ENCODE data around the gene HTT. TPM values are rescaled to one million over a fixed set of nuclear protein-coding genes. Genes with fewer than 3 reads are reported as not detected.

HTT gene
- total RNA-seq, 2 experiments from 2014 or later = 54.2 to 56.5 TPM

- Mint-ChIP-seq H3K4me3 (no peak overlapping the region), H3K27me3 (no peaks in the 10 kb centered on the region), H3K9me3 (no peaks in the 10 kb centered on the region), H3K27ac (no peak overlapping the region), H3K4me1 (ENCODE audit: low read depth) (no peaks in the 10 kb centered on the region), H3K36me3 (ENCODE audit: low read depth) (peaks cover 33% of the 10 kb centered on the region)
- DNase-seq (no peak), ATAC-seq (no peak)
- TF ChIP-seq, protein P1, sequence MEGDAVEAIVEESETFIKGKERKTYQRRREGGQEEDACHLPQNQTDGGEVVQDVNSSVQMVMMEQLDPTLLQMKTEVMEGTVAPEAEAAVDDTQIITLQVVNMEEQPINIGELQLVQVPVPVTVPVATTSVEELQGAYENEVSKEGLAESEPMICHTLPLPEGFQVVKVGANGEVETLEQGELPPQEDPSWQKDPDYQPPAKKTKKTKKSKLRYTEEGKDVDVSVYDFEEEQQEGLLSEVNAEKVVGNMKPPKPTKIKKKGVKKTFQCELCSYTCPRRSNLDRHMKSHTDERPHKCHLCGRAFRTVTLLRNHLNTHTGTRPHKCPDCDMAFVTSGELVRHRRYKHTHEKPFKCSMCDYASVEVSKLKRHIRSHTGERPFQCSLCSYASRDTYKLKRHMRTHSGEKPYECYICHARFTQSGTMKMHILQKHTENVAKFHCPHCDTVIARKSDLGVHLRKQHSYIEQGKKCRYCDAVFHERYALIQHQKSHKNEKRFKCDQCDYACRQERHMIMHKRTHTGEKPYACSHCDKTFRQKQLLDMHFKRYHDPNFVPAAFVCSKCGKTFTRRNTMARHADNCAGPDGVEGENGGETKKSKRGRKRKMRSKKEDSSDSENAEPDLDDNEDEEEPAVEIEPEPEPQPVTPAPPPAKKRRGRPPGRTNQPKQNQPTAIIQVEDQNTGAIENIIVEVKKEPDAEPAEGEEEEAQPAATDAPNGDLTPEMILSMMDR (IDR thresholded peaks at IDR 0.05) = no peak
- intact Hi-C loops (cut with micrococcal nuclease) = no loop called here
- POLR2A ChIA-PET = no interaction called here
- CTCF ChIA-PET = no interaction called here
These were observed 159.1 kb downstream of the HTT start for GRCh38 chr4:3233391-3234071.

- Mint-ChIP-seq H3K9me3 (no peaks in the 10 kb centered on the region), H3K27me3 (no peaks in the 10 kb centered on the region), H3K27ac (no peak overlapping the region), H3K4me3 (no peak overlapping the region), H3K36me3 (ENCODE audit: low read depth) (peaks cover 25% of the 10 kb centered on the region), H3K4me1 (ENCODE audit: low read depth) (no peaks in the 10 kb centered on the region)
- no peak for ATAC-seq
- no peak for DNase-seq
- intact Hi-C loops (cut with micrococcal nuclease) = no loop called here
- TF ChIP-seq, protein P1 (IDR thresholded peaks at IDR 0.05) = no peak
- POLR2A ChIA-PET = no interaction called here
- CTCF ChIA-PET = no interaction called here
These were observed 159.9 kb downstream of the HTT start for GRCh38 chr4:3234171-3235029.

- no peaks in the 10 kb centered on the region for H3K4me1 Mint-ChIP-seq (ENCODE audit: low read depth)
- no peaks in the 10 kb centered on the region for H3K9me3 Mint-ChIP-seq
- H3K4me3 Mint-ChIP-seq = no peak overlapping the region
- no peaks in the 10 kb centered on the region for H3K27me3 Mint-ChIP-seq
- TF ChIP-seq, protein P1 (IDR thresholded peaks at IDR 0.05) = no peak
- ChIA-PET POLR2A (no interaction called here), CTCF (no interaction called here)
- DNase-seq = no peak
- no peak for ATAC-seq
- no peak overlapping the region for H3K27ac Mint-ChIP-seq
- H3K36me3 Mint-ChIP-seq (ENCODE audit: low read depth) = peaks cover 21% of the 10 kb centered on the region
- intact Hi-C loops (cut with micrococcal nuclease) = no loop called here
These were observed 160.5 kb downstream of the HTT start for GRCh38 chr4:3235030-3235345.

DNA sequence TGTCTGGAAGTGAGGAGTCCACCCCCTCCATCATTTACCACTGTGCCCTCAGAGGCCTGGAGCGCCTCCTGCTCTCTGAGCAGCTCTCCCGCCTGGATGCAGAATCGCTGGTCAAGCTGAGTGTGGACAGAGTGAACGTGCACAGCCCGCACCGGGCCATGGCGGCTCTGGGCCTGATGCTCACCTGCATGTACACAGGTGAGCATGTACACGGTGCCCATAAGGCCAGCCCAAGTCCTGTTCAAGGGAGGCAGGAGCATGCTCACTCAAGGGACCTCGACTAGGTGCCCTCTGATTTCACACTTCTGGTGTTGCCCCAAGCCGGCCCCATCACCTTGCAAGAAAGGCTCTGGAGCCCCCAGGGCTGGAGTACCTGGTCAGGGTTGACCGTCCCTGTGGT lies 161.1 kb downstream of the HTT start:
- intact Hi-C loops (cut with micrococcal nuclease) = no loop called here
- TF ChIP-seq, protein P1 (IDR thresholded peaks at IDR 0.05) = no peak
- Mint-ChIP-seq H3K27me3 (no peaks in the 10 kb centered on the region), H3K4me3 (no peak overlapping the region), H3K9me3 (no peaks in the 10 kb centered on the region), H3K4me1 (ENCODE audit: low read depth) (no peaks in the 10 kb centered on the region), H3K36me3 (ENCODE audit: low read depth) (peaks cover 16% of the 10 kb centered on the region), H3K27ac (no peak overlapping the region)
- no peak for DNase-seq
- no peak for ATAC-seq
- ChIA-PET CTCF (no interaction called here), POLR2A (no interaction called here)

DNA sequence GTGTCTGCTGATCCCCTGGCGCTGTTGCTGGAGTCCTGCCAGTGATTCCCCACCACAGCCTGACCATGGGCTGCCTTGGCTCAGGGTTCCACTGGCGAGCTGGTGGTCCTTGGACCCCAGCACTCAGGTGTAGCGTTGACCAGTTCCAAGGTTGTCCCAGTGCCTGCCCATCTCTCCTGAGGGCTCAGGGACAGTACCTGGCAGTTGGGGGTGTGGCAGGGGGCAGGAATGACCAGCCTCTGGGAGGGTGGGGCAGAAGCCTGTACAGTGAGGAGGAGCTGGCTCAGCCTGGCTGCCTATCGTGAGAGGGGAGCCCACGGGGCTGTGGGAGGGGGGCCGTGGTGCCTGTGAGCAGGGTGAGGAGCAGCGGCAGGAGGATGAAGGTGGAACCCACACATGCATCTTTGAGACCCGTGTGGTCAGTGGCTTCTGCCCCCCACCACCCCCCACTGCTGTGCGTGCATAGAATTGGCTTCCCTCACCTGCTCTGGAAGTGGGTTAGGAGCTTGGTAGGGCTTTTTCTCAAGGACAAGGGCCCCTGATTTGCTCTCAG lies 161.9 kb downstream of the HTT start:
- TF ChIP-seq, protein P1 (IDR thresholded peaks at IDR 0.05) = no peak
- no peak overlapping the region for H3K27ac Mint-ChIP-seq
- ChIA-PET POLR2A (no interaction called here), CTCF (no interaction called here)
- intact Hi-C loops (cut with micrococcal nuclease) = no loop called here
- no peak overlapping the region for H3K4me3 Mint-ChIP-seq
- peaks cover 10% of the 10 kb centered on the region for H3K36me3 Mint-ChIP-seq (ENCODE audit: low read depth)
- H3K27me3 Mint-ChIP-seq = no peaks in the 10 kb centered on the region
- DNase-seq = no peak
- no peak for ATAC-seq
- no peaks in the 10 kb centered on the region for H3K9me3 Mint-ChIP-seq
- H3K4me1 Mint-ChIP-seq (ENCODE audit: low read depth) = no peaks in the 10 kb centered on the region
